ENCODE results near the gene AGBL5.

AGBL5 gene

GRCh38 chr2:27083410-27084296 is 32.2 kb downstream of the AGBL5 start:
- TF ChIP-seq CTCF (IDR thresholded peaks at IDR 0.05; ENCODE audit: borderline replicate concordance, control extremely low read depth, extremely low read depth, insufficient read depth, missing control alignments) = no peak
- in situ Hi-C loops (cut with MboI; ENCODE audit: low sequenced_read_pairs, unreplicated experiment) = no loop called here
- no peak for DNase-seq (ENCODE audit: low spot score)

DNA sequence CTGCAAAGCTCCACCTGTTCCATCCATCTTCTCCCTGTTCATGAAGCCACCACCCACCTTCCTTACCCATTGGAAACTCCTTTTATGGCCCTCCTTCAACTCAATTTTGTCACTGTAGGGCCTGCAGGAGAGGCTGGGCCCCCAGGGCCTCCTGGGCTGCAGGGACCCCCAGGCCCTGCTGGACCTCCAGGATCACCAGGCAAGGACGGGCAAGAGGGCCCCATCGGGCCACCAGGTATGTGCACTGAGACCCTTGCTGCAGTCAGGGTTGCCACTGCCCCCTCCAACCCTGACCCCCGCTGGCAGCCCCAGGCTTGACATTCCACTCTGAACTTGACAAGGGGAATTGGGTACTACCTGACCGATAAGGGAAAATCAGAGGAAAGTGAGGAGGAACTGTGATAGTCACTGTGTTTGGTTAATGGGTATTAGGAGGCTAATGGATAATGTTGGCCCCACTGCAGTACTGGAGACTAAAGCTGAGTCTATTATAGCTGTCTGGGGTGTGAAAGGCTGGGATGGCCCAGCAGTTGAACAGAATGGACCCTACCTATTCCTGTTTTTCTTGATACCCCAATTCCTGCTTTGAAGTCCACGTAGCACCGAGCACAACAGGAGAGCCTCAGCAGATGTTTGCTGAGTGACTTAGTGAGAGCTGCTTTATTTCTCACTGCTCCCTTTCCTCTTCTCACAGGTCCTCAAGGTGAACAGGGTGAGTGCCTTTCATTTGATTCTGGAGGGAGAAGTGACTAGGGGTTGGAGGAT is 33.0 kb downstream of the AGBL5 start:
- TF ChIP-seq CTCF (IDR thresholded peaks at IDR 0.05; ENCODE audit: borderline replicate concordance, control extremely low read depth, extremely low read depth, insufficient read depth, missing control alignments) = no peak
- in situ Hi-C loops (cut with MboI; ENCODE audit: low sequenced_read_pairs, unreplicated experiment) = no loop called here
- no peak for DNase-seq (ENCODE audit: low spot score)

DNA sequence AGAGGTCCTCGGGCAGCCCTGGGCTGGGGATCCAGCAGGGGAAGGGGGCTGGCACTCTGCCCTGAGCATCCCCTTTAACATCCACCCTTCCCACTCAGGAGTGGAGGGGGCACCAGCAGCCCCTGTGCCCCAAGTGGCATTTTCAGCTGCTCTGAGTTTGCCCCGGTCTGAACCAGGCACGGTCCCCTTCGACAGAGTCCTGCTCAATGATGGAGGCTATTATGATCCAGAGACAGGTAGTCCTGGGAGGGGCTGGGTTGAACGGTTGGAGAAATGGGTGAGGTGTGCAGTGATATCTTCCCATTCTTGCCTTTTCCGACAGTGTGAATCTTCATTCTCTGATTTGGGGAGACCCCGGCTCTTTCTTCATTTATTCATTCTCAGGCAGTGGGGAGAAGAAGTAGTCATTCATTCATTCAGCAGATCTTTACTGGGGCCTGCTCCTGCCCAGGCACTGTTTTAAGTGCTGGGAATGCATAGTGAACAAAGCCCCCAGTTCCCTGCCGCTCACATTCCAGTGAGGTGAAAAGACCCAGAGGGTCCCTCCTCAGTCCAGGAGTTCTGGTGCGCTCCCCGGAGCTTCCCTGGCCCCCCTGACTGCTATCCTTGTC is 33.7 kb downstream of the AGBL5 start:
- in situ Hi-C loops (cut with MboI; ENCODE audit: low sequenced_read_pairs, unreplicated experiment) = no loop called here
- no peak for DNase-seq (ENCODE audit: low spot score)
- no peak for TF ChIP-seq CTCF (IDR thresholded peaks at IDR 0.05; ENCODE audit: borderline replicate concordance, control extremely low read depth, extremely low read depth, insufficient read depth, missing control alignments)

GRCh38 chr2:27085673-27086089 is 34.2 kb downstream of the AGBL5 start:
- peak; percentile 56 for TF ChIP-seq CTCF (IDR thresholded peaks at IDR 0.05; ENCODE audit: borderline replicate concordance, control extremely low read depth, extremely low read depth, insufficient read depth, missing control alignments)
- in situ Hi-C loops (cut with MboI; ENCODE audit: low sequenced_read_pairs, unreplicated experiment) = no loop called here

GRCh38 chr2:27086090-27086723 is 34.7 kb downstream of the AGBL5 start:
- in situ Hi-C loops (cut with MboI; ENCODE audit: low sequenced_read_pairs, unreplicated experiment) = no loop called here
- TF ChIP-seq CTCF (IDR thresholded peaks at IDR 0.05; ENCODE audit: borderline replicate concordance, control extremely low read depth, extremely low read depth, insufficient read depth, missing control alignments) = peak; percentile 98

More at GRCh38 chr2:27085673-27086089, 34.2 kb downstream of the AGBL5 start:
- DNase-seq (ENCODE audit: low spot score) = peak; percentile 69

More at GRCh38 chr2:27086090-27086723, 34.7 kb downstream of the AGBL5 start:
- peak; percentile 99 for DNase-seq (ENCODE audit: low spot score)
